Hepatocyte (in vitro differentiated cells): ENCODE measurements around the gene SH3RF1. TPM values are rescaled to one million over a fixed set of nuclear protein-coding genes. Genes with fewer than 3 reads are reported as not detected.

Source experiments
- DNase-seq: peaks from one replicate; pipeline ENCODE4 v3.0.0-alpha.2; 2016; ENCODE audit warnings: low spot score
- H2AFZ ChIP-seq: fragments of 200-600 bp; sonication (generic); 2 replicates; pipeline ENCODE4 v1.6.0; 2016; ENCODE audit warnings: antibody characterized with exemption, mild to moderate bottlenecking
- H3K27ac ChIP-seq: fragments of 200-600 bp; sonication (generic); 2 replicates; pipeline ENCODE4 v1.5.1; 2016; ENCODE audit warnings: mild to moderate bottlenecking
- H3K27me3 ChIP-seq: fragments of 200-600 bp; sonication (generic); 2 replicates; pipeline ENCODE4 v1.6.1; 2016
- H3K36me3 ChIP-seq: fragments of 200-600 bp; sonication (generic); replicated peaks from 2 replicates; pipeline ENCODE4 v1.5.1; 2016; ENCODE audit warnings: low read depth; ENCODE audit not compliant: insufficient read depth
- H3K4me1 ChIP-seq: fragments of 200-600 bp; sonication (generic); 2 replicates; pipeline ENCODE4 v1.5.1; 2016; ENCODE audit warnings: mild to moderate bottlenecking, moderate library complexity; ENCODE audit not compliant: insufficient read depth
- H3K4me2 ChIP-seq: fragments of 200-600 bp; sonication (generic); 2 replicates; pipeline ENCODE4 v1.6.0; 2016
- H3K4me3 ChIP-seq: fragments of 200-600 bp; sonication (generic); 2 replicates; pipeline ENCODE4 v1.5.1; 2016; ENCODE audit warnings: mild to moderate bottlenecking
- H3K79me2 ChIP-seq: fragments of 200-600 bp; sonication (generic); 2 replicates; pipeline ENCODE4 v1.6.0; 2017; ENCODE audit warnings: mild to moderate bottlenecking
- H3K9me2 ChIP-seq: fragments of 200-600 bp; sonication (generic); replicated peaks from 2 replicates; pipeline ENCODE4 v1.6.0; 2017; ENCODE audit warnings: mild to moderate bottlenecking; ENCODE audit not compliant: insufficient read depth
- H3K9me3 ChIP-seq: fragments of 200-600 bp; sonication (generic); 2 replicates; pipeline ENCODE4 v1.5.1; 2016; ENCODE audit warnings: low read depth, mild to moderate bottlenecking
- H4K20me1 ChIP-seq: fragments of 200-600 bp; sonication (generic); 2 replicates; pipeline ENCODE4 v1.6.0; 2016; ENCODE audit warnings: mild to moderate bottlenecking; ENCODE audit not compliant: insufficient read depth, poor library complexity, severe bottlenecking
- EZH2 ChIP-seq: fragments of 200-600 bp; sonication (generic); IDR thresholded peaks from 2 replicates; pipeline ENCODE4 v1.6.1; 2016; ENCODE audit warnings: antibody characterized with exemption, mild to moderate bottlenecking, borderline replicate concordance
- EZH2phosphoT487 ChIP-seq: fragments of 200-600 bp; sonication (generic); IDR thresholded peaks from one replicate; pipeline ENCODE4 v1.6.1; 2018; ENCODE audit warnings: antibody characterized with exemption, mild to moderate bottlenecking, low read depth, moderate library complexity; ENCODE audit not compliant: unreplicated experiment, severe bottlenecking
- WGBS: methylation state at CpG from one replicate; pipeline ENCODE4 v1.1.6; 2016; ENCODE audit warnings: low lambda C conversion rate; ENCODE audit errors: missing lambda C conversion rate; 5-methylcytosine and 5-hydroxymethylcytosine counted together
- polyA plus RNA-seq: library from polyadenylated mRNA; unstranded; fragments of >200 nt; fragmentation: Nextera tagmentation; extraction: Ambion mirVana; gene quantifications from 2 replicates; pipeline ENCODE4 v1.2.1, GENCODE V29; 2016
- total RNA-seq: library from RNA; depleted of rRNA; stranded (reverse); fragments of >200 nt; gene quantifications from 2 replicates; pipeline ENCODE4 v1.2.3, GENCODE V29; 2014
- TF ChIP-seq, protein P1 (sequence below): fragments of 200-600 bp; sonication (generic); IDR thresholded peaks from 2 replicates; pipeline ENCODE4 v1.5.1; 2016; ENCODE audit warnings: antibody characterized with exemption, mild to moderate bottlenecking; ENCODE audit not compliant: poor library complexity

SH3RF1 gene
- total and polyA plus RNA-seq, 2 experiments from 2014 or later, result 15.5 to 16.4 TPM

- Histone ChIP-seq H3K27me3 (no peaks in the 10 kb centered on the region), H3K9me2 (no peaks in the 10 kb centered on the region), H3K9me3 (no peaks in the 10 kb centered on the region), H3K27ac (no peak overlapping the region), H3K79me2 (peaks cover 98% of the 10 kb centered on the region), H3K36me3 (no peaks in the 10 kb centered on the region), H3K4me1 (no peaks in the 10 kb centered on the region), H2AFZ (no peak overlapping the region), H4K20me1 (peaks cover 17% of the 10 kb centered on the region), H3K4me2 (no peak overlapping the region), H3K4me3 (no peak overlapping the region)
- TF ChIP-seq, protein P1, sequence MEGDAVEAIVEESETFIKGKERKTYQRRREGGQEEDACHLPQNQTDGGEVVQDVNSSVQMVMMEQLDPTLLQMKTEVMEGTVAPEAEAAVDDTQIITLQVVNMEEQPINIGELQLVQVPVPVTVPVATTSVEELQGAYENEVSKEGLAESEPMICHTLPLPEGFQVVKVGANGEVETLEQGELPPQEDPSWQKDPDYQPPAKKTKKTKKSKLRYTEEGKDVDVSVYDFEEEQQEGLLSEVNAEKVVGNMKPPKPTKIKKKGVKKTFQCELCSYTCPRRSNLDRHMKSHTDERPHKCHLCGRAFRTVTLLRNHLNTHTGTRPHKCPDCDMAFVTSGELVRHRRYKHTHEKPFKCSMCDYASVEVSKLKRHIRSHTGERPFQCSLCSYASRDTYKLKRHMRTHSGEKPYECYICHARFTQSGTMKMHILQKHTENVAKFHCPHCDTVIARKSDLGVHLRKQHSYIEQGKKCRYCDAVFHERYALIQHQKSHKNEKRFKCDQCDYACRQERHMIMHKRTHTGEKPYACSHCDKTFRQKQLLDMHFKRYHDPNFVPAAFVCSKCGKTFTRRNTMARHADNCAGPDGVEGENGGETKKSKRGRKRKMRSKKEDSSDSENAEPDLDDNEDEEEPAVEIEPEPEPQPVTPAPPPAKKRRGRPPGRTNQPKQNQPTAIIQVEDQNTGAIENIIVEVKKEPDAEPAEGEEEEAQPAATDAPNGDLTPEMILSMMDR, result no peak
- TF ChIP-seq EZH2phosphoT487 (no peak), EZH2 (no peak)
- DNase-seq, result no peak
- WGBS, result 78% methylated on average over 6 of the region's 6 CpGs
These were observed 33.7 kb downstream of the SH3RF1 start for GRCh38 chr4:169236873-169237626.

DNA sequence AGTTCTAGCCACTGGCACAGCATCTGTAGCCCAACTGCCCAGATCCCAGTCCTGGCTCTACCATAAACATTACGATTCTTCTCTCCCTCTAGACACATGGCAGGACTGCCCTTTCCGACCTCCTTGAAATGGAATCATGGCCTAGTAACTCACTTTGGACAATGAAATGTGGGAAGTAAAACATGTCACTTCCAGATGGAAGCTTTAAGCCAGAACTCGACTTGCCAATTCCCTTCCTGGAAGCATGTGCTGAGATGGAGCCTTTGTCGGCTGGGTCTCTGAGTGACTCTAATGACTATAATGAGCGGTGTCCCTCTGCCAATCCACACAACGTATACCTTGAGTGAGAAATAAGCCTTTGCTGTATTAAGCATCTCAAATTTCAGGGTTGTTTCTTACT lies 34.7 kb downstream of the SH3RF1 start:
- WGBS, result 88% methylated on average over 6 of the region's 6 CpGs
- Histone ChIP-seq H3K27ac (no peak overlapping the region), H3K4me2 (no peak overlapping the region), H3K4me3 (no peak overlapping the region), H3K9me2 (no peaks in the 10 kb centered on the region), H3K79me2 (peaks cover 93% of the 10 kb centered on the region), H3K9me3 (no peaks in the 10 kb centered on the region), H2AFZ (no peak overlapping the region), H4K20me1 (peaks cover 17% of the 10 kb centered on the region), H3K36me3 (no peaks in the 10 kb centered on the region), H3K4me1 (no peaks in the 10 kb centered on the region), H3K27me3 (no peaks in the 10 kb centered on the region)
- no peak for DNase-seq
- no peak for TF ChIP-seq EZH2phosphoT487
- no peak for TF ChIP-seq EZH2
- TF ChIP-seq, protein P1, result no peak

DNA sequence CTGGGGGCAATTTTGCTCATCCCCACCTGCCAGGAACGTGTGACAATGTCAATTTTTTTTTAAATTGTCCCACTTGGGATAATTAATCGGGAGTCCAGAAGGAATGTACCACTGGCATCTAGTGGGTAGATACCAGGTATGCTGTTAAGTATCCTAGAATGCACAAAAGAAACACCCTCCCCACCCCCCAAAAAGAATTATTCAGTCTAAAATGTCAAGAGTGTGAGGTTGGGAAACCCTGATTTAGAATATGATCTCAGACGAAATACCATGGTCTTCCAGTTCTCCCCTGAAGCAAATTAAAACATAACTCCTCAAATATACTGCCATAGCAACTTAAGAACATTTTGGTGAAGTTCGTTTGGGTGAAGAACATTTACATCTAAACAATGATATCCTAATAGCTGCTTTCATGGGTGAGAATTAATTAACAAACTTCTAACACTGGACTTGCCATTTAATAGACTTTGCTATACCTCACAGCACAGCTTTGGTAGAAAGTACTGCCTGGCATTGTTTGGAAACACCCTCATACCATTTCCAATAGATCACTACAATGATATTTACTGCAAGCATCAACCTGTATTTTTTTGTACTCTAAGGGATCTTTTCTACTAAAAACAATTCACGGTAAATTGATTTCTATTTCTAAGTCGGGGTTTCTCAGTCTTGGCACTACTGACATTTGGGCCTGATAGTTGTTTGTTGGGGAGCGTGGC lies 36.5 kb downstream of the SH3RF1 start:
- TF ChIP-seq EZH2phosphoT487 (no peak), EZH2 (no peak)
- TF ChIP-seq, protein P1, result no peak
- no peak for DNase-seq
- Histone ChIP-seq H3K36me3 (no peaks in the 10 kb centered on the region), H3K27me3 (no peaks in the 10 kb centered on the region), H3K9me3 (no peaks in the 10 kb centered on the region), H3K9me2 (no peaks in the 10 kb centered on the region), H4K20me1 (peaks cover 16% of the 10 kb centered on the region), H3K4me3 (no peak overlapping the region), H3K4me2 (no peak overlapping the region), H3K79me2 (peaks cover 87% of the 10 kb centered on the region), H3K27ac (no peak overlapping the region), H3K4me1 (no peaks in the 10 kb centered on the region), H2AFZ (no peak overlapping the region)
- 91% methylated on average over 7 of the region's 7 CpGs for WGBS
